Coronary artery (tissue), 2 donors: ENCODE measurements around the gene ARRDC4.

ENCODE experiments used
- DNase-seq: peaks from one replicate; pipeline ENCODE4 v3.0.0-alpha.2; 2017; ENCODE audit warnings: low spot score
- H3K27ac ChIP-seq, 2 donors: fragments of 200-600 bp; sonication (generic); one replicate each; pipeline ENCODE4 v1.5.1; 2016 to 2019
- H3K4me3 ChIP-seq: fragments of 200-600 bp; sonication (generic); 2 replicates; pipeline ENCODE4 v1.5.1; 2016; ENCODE audit warnings: mild to moderate bottlenecking, moderate library complexity
- CTCF ChIP-seq: fragments of 200-600 bp; sonication (generic); IDR thresholded peaks from one replicate; pipeline ENCODE4 v1.5.1; 2019; ENCODE audit warnings: antibody characterized with exemption

ARRDC4 gene

GRCh38 chr15:97963779-97964178 is 3.3 kb downstream of the ARRDC4 start:
- H3K4me3 ChIP-seq, result no peak overlapping the region
- DNase-seq, result no peak
- H3K27ac ChIP-seq, result no peak overlapping the region
- no peak for TF ChIP-seq CTCF

GRCh38 chr15:97966246-97966645 is 5.7 kb downstream of the ARRDC4 start:
- no peak overlapping the region for H3K4me3 ChIP-seq
- no peak overlapping the region for H3K27ac ChIP-seq
- no peak for TF ChIP-seq CTCF
- DNase-seq, result no peak

GRCh38 chr15:97966924-97967620 is 6.6 kb downstream of the ARRDC4 start:
- no peak for DNase-seq

GRCh38 chr15:97967881-97968280 is 7.4 kb downstream of the ARRDC4 start:
- H3K4me3 ChIP-seq, result no peak overlapping the region
- H3K27ac ChIP-seq, result no peak overlapping the region
- no peak for TF ChIP-seq CTCF
- no peak for DNase-seq

More at GRCh38 chr15:97966924-97967620, 6.6 kb downstream of the ARRDC4 start:
- H3K4me3 ChIP-seq, result no peak overlapping the region
- TF ChIP-seq CTCF, result no peak
- H3K27ac ChIP-seq, result no peak overlapping the region

GRCh38 chr15:97968380-97968779 is 7.9 kb downstream of the ARRDC4 start:
- no peak overlapping the region for H3K27ac ChIP-seq
- DNase-seq, result no peak
- TF ChIP-seq CTCF, result no peak
- H3K4me3 ChIP-seq, result no peak overlapping the region

- TF ChIP-seq CTCF, result no peak
- Histone ChIP-seq H3K27ac (no peak overlapping the region), H3K4me3 (no peak overlapping the region)
- DNase-seq, result no peak
These were observed 11.9 kb downstream of the ARRDC4 start for GRCh38 chr15:97972366-97972765.

- Histone ChIP-seq H3K4me3 (no peak overlapping the region), H3K27ac (no peak overlapping the region)
- DNase-seq, result no peak
- TF ChIP-seq CTCF, result no peak
These were observed 15.6 kb downstream of the ARRDC4 start for GRCh38 chr15:97976129-97976528.
